ENCODE measurements around the gene FTCDNL1.

DNA sequence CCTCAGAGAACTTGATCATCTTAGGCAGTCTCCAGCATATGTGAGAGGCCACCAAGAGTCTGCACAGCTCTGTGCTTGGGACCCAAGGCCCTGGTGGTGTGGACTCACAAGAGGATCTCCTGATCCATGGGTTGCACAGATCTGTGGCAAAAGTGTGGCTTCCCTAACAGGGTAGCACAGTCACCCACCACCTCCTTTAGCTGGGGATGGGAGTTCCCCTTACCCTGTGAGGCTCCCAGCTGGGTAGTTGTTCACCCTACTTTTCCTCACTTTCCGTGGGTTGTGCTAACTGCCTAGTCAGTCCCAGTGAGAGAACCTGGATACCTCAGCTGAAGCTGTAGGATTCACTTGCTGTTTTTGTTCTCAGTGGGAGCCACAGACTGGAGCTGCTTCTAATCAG is 123.7 kb downstream of the FTCDNL1 start:
- TF ChIP-seq POLR2A (IDR thresholded peaks at IDR 0.05; ENCODE audit: low read length) (no peak), GATA1 (IDR thresholded peaks at IDR 0.05; ENCODE audit: low read depth, low read length) (no peak)
